ENCODE measurements around the gene IDI1.

The IDI1 gene

GRCh38 chr10:992467-992866 is 56.5 kb downstream of the IDI1 start:
- no peak for DNase-seq

GRCh38 chr10:990808-991207 is 58.1 kb downstream of the IDI1 start:
- no peak for DNase-seq

Data from CD4-positive, alpha-beta T cell treated with Interleukin-12 subunit alpha and Interleukin-12 subunit beta, for 1 hour (primary cell).